ENCODE measurements around the gene ANXA7.
"Not testable (repeated sequence)": the region's sequence is repeated elsewhere in the genome, so short reads cannot be mapped to it uniquely, and the experiment has no call there.

Gene ANXA7

GRCh38 chr10:73338801-73339368 is 75.0 kb downstream of the ANXA7 start:
- no peak for DNase-seq

- no peak for DNase-seq
These were observed 80.7 kb downstream of the ANXA7 start for GRCh38 chr10:73333202-73333601.

DNA sequence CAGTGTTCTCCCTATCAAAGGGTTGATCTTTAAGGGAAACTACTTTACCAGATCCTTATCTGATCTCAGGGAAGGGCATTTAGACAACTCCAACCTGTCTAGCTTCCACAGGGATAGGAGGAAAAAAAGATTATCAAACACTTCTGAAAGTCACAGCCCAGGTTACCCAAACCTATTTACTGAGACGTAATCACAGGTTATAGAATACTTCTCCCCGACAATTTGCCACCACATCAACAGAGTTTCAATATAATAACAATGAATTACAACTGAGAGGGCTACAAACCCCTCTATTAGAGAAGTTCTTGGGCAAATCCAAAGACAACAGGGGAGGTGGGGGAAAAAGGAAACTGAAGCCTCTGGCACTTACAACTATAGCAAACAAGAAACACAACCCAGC is 81.5 kb downstream of the ANXA7 start:
- DNase-seq: no peak

- DNase-seq: not testable (repeated sequence)
These were observed 85.3 kb downstream of the ANXA7 start for GRCh38 chr10:73328523-73328922.

- not testable (repeated sequence) for DNase-seq
These were observed 88.6 kb downstream of the ANXA7 start for GRCh38 chr10:73325290-73325689.
